GM19463 (cell line): ENCODE measurements around the gene NDUFV1.
"Not testable (repeated sequence)": the region's sequence is repeated elsewhere in the genome, so short reads cannot be mapped to it uniquely, and the experiment has no call there.

Source experiments
- ATAC-seq: cut with Tn5 transposase; IDR thresholded peaks from one replicate; pipeline ENCODE4 v1.9.1; 2021; ENCODE audit warnings: mild to moderate bottlenecking, moderate library complexity; ENCODE audit not compliant: unreplicated experiment

The NDUFV1 gene

DNA sequence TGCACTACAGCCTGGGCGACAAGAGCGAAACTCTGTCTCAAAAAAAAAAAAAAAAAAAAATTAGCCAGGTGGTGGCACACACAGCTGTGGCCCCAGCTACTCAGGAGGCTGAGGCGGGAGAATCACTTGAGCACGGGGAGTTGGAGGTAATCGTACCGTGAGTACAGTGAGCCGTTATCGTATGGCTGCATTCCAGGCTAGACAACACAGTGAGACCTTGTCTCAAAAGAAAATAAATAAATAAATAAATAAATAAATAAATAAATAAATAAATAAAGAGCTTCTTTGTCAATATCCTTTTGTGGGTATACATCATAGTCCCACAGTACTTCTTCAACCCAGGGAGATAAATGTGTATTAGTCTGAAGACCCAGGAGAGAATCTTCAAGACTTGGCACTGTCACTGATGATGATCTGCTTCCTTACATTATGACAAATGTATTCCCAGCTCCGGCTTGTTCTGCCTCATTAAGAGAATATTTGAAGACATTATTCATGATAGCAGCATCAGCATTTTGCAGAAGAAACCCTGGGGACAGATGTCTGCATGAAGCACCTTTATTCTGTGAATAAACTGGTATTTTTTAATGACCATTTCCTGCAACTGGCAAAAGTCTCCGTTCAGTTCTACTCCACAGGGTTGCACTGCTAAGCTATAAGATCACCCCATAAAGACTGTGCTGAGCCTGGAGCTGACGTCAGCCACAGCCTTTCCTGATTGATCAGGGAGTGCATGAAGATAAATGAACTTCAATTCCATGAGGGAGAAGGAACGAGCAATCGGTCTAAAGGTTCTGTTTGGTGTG is 45.4 kb downstream of the NDUFV1 start:
- no peak for ATAC-seq

DNA sequence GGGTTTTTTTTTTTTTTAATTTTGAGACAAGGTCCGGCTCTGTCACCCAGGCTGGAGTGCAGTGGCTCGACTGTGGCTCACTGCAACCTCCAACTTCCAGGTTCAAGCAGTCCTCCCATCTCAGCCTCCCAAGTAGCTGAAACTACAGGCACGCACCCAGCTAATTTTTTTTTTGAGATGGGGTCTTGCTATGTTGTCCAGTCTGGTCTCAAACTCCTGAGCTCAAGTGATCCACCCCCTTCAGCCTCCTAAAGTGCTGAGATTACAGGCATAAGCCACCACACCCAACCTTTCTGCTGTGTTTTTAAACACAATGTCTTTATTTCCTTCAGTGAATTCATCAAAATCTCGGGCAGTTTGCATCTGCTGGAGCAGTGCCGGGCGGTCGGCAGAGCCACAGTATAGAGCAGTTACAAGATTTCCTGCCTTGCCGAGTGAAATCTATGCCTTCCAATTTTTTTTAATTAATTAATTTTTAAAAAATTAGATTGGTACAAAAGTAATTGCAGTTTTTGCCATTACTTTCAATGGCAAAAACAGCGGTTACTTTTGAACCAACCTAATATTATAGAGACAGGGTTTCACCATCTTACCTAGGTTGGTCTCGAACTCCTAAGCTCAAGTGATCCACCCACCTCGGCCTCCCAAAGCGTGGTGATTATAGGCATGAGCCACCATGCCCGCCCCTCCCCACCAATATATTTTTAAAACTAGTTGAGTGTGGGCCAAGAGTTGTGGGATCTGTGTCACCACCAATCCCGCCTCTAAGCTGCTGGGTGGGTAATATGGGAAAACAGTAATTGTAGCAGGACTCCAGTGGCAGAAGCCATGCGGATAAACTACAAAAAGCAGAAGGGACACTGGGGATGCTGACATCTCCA is 46.5 kb downstream of the NDUFV1 start:
- no peak for ATAC-seq

GRCh38 chr11:67654225-67654624 is 47.5 kb downstream of the NDUFV1 start:
- ATAC-seq, result no peak

DNA sequence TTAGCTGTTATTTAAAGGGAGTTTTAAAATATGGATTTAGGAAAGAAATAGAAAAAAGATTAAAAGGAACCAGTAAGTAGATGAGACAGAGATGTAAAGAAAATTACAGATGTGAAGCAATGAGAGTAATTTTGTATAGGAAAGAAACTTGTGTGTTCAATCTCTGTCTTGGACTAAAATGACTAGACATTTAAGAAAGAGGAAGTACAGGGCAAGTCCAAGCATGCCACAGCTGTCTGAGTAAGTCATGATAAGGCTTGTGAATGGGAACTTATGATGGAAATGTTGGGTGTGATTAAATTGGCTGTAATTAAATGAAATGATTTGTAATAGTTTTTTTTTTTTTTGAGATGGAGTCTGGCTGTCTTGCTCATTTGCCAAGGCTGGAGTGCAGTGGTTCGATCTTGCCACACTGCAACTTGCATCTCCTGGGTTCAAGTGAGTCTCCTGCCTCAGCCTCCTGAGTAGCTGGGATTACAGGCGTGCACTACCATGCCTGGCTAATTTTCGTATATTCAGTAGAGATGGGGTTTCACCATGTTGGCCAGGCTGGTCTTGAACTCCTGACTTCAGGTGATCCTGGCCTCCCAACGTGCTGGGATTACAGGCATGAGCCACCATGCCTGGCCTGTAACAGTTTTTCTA is 49.7 kb downstream of the NDUFV1 start:
- no peak for ATAC-seq

GRCh38 chr11:67657300-67657699 is 50.6 kb downstream of the NDUFV1 start:
- no peak for ATAC-seq

DNA sequence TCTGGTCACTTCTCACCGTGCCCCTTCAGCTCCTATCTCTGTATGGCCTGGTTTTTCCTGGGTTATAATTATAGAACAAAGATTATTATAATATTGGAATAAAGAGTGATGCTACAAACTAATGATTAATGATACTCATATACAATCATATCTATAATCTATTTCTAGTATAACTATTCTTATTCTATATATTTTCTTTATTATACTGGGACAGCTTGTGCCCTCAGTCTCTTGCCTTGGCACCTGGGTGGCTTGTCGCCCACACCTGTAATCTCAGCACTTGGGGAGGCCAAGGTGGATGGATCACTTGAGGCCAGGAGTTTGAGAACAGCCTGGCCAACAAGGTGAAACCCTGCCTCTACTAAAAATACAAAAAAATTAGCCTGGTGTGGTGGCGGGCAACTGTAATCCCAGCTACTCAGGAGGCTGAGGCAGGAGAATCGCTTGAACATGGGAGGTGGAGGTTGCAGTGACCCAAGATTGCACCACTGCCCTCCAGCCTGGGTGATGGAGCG is 53.0 kb downstream of the NDUFV1 start:
- ATAC-seq, result not testable (repeated sequence)

DNA sequence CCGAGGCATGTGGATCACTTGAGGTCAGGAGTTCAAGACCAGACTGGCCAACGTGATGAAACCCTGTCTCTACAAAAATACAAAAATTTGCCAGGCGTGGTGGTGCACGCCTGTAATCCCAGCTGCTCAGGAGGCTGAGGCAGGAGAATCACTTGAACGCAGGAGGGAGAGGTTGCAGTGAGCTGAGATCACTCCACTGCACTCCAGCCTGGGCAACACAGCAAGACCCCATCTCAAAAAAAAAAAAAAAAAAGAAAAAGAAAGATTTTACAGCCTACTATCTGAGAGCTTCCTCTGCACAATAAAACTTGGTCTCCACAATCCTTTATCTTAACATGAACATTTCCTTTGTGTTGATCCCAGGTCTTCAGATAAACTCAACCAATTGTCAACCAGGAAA is 54.0 kb downstream of the NDUFV1 start:
- not testable (repeated sequence) for ATAC-seq
